NT2/D1 (cell line): ENCODE data around the gene ABCC8.

ENCODE experiments used
- DNase-seq: peaks from one replicate; pipeline ENCODE4 v3.0.0-alpha.2; 2011; ENCODE audit warnings: low read depth, low spot score
- H3K27me3 ChIP-seq: 2 replicates; pipeline ENCODE4 v1.6.0; 2011; ENCODE audit warnings: mild to moderate bottlenecking; ENCODE audit not compliant: insufficient read length, insufficient read depth
- H3K36me3 ChIP-seq: 2 replicates; pipeline ENCODE4 v1.6.1; 2011; ENCODE audit warnings: mild to moderate bottlenecking, low read length, mixed read lengths; ENCODE audit not compliant: insufficient read depth, insufficient read length
- H3K4me1 ChIP-seq: 2 replicates; pipeline ENCODE4 v1.5.1; 2011; ENCODE audit not compliant: insufficient read depth, insufficient read length
- H3K4me3 ChIP-seq: 2 replicates; pipeline ENCODE4 v1.5.1; 2011; ENCODE audit warnings: low read depth; ENCODE audit not compliant: insufficient read length
- H3K9ac ChIP-seq: 2 replicates; pipeline ENCODE4 v1.6.0; 2011; ENCODE audit warnings: low read depth; ENCODE audit not compliant: insufficient read length
- H3K9me3 ChIP-seq: 2 replicates; pipeline ENCODE4 v1.5.1; 2011; ENCODE audit warnings: mild to moderate bottlenecking, low read length; ENCODE audit not compliant: insufficient read depth
- SUZ12 ChIP-seq: IDR thresholded peaks from 2 replicates; pipeline ENCODE4 v1.6.1; 2011; ENCODE audit not compliant: insufficient read length, insufficient read depth; ENCODE audit errors: extremely low read depth
- YY1 ChIP-seq: IDR thresholded peaks from 2 replicates; pipeline ENCODE4 v1.6.1; 2011; ENCODE audit not compliant: insufficient read length, insufficient read depth
- ZNF274 ChIP-seq: IDR thresholded peaks from 2 replicates; pipeline ENCODE4 v1.6.1; 2011; ENCODE audit warnings: mild to moderate bottlenecking, low read depth, low read length

The ABCC8 gene

DNA sequence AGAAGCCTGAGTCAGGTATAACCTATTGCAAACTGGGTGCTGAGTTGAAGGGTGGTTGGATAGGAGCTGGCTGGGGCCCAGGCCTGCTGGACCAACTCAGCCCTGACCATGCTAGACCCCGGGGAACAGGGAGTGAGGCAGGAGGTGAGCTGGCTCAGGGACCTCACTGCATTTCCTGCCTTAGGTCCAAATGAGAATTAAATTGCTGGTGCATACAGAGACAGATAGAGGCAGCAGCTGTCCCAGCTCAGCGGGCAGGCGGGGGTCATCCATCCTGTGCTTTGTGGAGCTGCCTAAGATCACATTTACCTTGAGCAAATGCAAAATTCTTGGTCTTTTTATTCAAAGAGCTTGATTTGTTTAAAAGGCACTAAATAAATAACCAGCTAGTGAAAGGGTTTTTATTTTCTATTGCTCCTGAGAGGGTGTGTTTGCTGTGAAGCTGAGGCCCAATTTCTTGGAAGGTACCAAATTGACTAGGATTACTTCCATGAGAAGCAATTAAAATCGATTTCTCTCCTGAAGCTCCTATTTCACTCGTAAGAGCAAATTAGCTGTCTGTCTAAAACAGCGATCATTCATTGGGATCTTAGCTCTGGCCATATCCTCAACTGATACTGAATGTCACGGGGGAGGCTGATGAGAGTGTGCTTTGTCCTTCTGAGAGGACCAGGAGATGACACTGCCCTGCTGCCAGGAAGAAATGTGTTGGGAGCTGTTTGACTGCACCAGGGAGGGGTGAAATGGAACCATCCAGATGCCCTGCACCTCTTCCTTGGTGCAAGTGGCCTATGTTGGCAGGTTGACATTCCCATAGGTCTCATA is 42.6 kb upstream of the ABCC8 start:
- no peaks in the 10 kb centered on the region for H3K27me3 ChIP-seq
- H3K4me3 ChIP-seq, result no peak overlapping the region
- H3K9ac ChIP-seq, result no peak overlapping the region
- DNase-seq, result no peak
- TF ChIP-seq ZNF274, result no peak
- TF ChIP-seq SUZ12, result no peak
- TF ChIP-seq YY1, result no peak
- H3K4me1 ChIP-seq, result no peaks in the 10 kb centered on the region
- H3K9me3 ChIP-seq, result no peaks in the 10 kb centered on the region
- no peaks in the 10 kb centered on the region for H3K36me3 ChIP-seq

DNA sequence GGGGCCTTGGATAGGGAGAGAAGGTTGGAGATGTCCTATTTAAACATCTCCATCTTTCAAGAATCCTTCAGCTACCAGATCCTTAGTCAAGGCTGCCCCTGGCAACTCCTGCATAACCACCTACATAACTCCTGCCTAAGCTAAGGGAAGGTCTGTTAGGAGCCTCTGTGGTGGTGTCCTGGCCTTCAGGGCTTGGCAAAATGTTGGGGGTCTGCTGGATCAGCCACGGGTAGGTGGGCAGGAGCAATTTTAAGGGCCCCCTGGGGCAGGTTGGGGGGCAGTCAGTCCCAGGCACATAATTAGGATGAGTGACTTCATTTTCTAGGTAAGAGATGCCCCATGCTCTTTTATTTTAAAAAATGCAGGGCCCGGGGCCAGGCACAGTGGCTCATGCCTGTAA is 41.7 kb upstream of the ABCC8 start:
- Histone ChIP-seq H3K27me3 (no peaks in the 10 kb centered on the region), H3K4me3 (no peak overlapping the region), H3K4me1 (no peaks in the 10 kb centered on the region), H3K9ac (no peak overlapping the region), H3K9me3 (no peaks in the 10 kb centered on the region), H3K36me3 (no peaks in the 10 kb centered on the region)
- DNase-seq, result no peak
- TF ChIP-seq SUZ12 (no peak), ZNF274 (no peak), YY1 (no peak)

DNA sequence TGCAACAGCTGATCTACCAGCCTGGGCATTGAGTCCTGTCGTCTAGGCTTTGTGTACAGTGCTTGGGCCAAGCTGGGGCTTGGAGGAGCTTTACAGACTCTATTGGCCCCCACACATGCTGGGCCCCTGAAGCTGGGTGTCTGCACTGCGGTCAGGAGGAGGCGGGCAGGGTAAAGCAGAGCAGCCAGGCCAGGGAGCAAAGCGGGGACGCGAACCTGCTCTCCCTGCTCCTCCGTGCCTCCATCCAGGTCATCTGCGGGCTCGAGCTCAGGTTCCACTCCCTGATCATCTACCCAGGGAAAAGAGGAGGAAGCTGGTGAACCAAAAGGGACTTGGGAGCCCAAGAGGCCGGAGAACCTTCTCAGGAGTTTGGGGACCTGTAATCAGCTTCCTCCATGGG is 40.5 kb upstream of the ABCC8 start:
- Histone ChIP-seq H3K4me3 (no peak overlapping the region), H3K9me3 (no peaks in the 10 kb centered on the region), H3K9ac (no peak overlapping the region), H3K27me3 (no peaks in the 10 kb centered on the region), H3K36me3 (no peaks in the 10 kb centered on the region), H3K4me1 (no peaks in the 10 kb centered on the region)
- DNase-seq, result no peak
- no peak for TF ChIP-seq ZNF274
- no peak for TF ChIP-seq SUZ12
- no peak for TF ChIP-seq YY1

DNA sequence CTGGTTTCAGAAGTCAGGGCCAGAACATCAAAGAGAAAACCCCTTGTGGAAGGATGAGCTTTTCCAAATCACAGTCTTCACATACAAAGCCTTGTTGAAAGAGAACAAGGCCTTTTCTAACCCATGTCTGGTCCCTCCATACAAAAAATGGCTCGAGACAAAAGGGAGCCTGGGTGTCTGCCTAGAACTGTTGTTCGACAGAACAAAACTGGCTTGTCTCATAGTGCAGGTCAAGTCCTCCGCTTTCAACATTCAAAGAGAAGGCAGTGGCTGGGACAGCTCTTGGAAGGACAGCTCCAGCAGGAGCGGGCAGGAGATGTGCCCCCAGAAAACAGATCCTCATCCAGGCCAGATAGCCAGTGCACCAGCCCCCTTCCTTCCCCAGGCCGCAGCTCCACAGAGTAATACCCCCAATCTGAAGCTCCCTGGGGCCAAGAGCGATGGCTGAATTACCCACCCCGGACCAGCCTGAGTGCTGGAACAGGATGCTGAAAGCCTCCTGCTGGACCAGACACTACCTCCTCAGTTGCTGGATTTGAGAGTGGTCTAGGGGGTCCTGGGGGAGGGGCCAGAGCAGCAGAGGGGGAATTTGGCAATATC is 40.0 kb upstream of the ABCC8 start:
- H3K27me3 ChIP-seq, result no peaks in the 10 kb centered on the region
- no peaks in the 10 kb centered on the region for H3K36me3 ChIP-seq
- no peaks in the 10 kb centered on the region for H3K9me3 ChIP-seq
- H3K4me3 ChIP-seq, result no peak overlapping the region
- DNase-seq, result no peak
- no peaks in the 10 kb centered on the region for H3K4me1 ChIP-seq
- no peak overlapping the region for H3K9ac ChIP-seq
- TF ChIP-seq SUZ12, result no peak
- TF ChIP-seq YY1, result no peak
- no peak for TF ChIP-seq ZNF274

DNA sequence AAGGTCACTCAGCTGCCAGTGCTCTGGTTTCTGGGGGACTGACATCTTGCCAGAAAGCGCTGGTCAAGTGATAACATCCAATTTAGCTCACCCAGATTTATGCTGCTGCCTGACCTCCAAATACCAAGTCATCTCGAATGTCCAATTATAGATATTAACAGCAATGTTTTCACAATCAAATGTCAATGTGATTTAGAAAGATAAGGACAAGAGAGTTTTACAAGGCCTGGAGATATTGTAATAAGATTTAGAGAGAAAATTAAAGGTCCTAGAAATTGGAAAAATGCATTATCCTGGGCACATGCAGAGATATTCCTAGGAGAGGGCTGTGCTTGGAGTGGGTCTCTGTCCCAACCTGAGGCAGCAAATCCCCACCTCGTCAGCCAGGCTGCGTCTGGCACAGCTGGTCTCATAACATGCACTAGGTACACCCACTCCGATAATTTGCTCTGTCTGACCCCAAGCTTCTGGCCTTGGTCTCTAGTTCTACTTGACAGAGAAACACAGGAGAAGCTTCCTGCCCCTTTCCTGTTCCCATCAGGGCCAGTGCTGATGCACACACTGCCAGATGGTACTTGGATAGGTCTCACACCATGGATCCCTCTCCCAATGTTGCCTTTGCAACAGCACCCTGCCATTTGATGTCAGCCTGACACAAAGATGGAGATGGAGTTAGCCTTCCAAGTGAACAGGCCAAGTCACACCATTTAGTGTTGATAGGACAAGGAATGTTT is 39.0 kb upstream of the ABCC8 start:
- TF ChIP-seq YY1 (no peak), ZNF274 (no peak), SUZ12 (no peak)
- no peaks in the 10 kb centered on the region for H3K4me1 ChIP-seq
- no peak for DNase-seq
- no peaks in the 10 kb centered on the region for H3K36me3 ChIP-seq
- no peaks in the 10 kb centered on the region for H3K27me3 ChIP-seq
- H3K4me3 ChIP-seq, result no peak overlapping the region
- no peaks in the 10 kb centered on the region for H3K9me3 ChIP-seq
- no peak overlapping the region for H3K9ac ChIP-seq

DNA sequence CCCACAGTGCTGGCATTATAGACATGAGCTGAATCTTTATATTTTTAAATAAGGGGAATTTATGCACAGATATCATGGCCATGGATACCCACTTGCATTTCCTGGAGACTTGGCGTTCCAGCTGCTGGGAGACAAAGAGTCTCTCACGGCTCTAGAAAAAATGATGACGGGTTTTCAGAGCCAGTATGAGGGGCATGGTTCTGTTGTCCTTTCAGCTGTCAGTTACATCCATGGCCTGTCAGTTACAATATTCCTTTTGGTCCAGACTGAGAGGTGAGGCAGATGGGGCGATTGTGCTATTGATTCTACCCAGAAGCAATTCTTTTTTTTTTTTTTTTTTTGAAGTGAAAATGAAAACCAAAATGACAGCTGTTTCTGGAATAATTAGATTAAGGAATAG is 37.8 kb upstream of the ABCC8 start:
- no peaks in the 10 kb centered on the region for H3K27me3 ChIP-seq
- no peak for DNase-seq
- H3K9me3 ChIP-seq, result no peaks in the 10 kb centered on the region
- H3K4me3 ChIP-seq, result no peak overlapping the region
- H3K4me1 ChIP-seq, result no peaks in the 10 kb centered on the region
- H3K9ac ChIP-seq, result no peak overlapping the region
- TF ChIP-seq ZNF274 (no peak), YY1 (no peak), SUZ12 (no peak)
- no peaks in the 10 kb centered on the region for H3K36me3 ChIP-seq

DNA sequence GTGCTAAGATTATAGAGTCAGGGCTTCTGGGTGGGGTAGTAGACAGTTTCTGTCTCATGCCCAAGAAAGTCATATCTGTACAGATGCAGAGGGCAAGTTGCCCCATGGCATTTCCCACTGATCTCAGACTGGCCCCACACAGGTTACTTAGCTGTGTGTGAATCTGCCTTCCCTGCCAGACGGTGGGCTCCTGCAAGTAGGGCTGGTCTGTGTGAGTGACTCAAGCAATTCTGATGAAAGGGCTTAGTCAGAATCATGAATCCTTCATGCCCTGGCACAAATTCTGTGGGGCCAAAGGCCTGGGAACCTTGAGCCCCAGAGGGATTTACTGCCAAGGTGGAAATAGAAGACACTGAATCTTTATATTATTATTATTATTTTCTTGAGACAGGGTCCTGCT is 37.2 kb upstream of the ABCC8 start:
- DNase-seq, result no peak
- TF ChIP-seq YY1, result no peak
- TF ChIP-seq ZNF274, result no peak
- no peak for TF ChIP-seq SUZ12
- H3K36me3 ChIP-seq, result no peaks in the 10 kb centered on the region

More for the DNA sequence above, 37.2 kb upstream of the ABCC8 start:
- Histone ChIP-seq H3K9me3 (no peaks in the 10 kb centered on the region), H3K4me3 (no peak overlapping the region), H3K27me3 (no peaks in the 10 kb centered on the region), H3K9ac (no peak overlapping the region), H3K4me1 (no peaks in the 10 kb centered on the region)
